Measurements from ENCODE around the gene COPS3. TPM values are rescaled to one million over a fixed set of nuclear protein-coding genes. Genes with fewer than 3 reads are reported as not detected.
A peak's percentile ranks its signal among the peaks of the same experiment; 100 is the strongest.

The COPS3 gene
- total and polyA plus RNA-seq, 9 of the 15 experiments (the other 6 are each of a cell fraction or from before 2014, with no cell fraction given), result 92.4 to 295 (median 167) TPM

DNA sequence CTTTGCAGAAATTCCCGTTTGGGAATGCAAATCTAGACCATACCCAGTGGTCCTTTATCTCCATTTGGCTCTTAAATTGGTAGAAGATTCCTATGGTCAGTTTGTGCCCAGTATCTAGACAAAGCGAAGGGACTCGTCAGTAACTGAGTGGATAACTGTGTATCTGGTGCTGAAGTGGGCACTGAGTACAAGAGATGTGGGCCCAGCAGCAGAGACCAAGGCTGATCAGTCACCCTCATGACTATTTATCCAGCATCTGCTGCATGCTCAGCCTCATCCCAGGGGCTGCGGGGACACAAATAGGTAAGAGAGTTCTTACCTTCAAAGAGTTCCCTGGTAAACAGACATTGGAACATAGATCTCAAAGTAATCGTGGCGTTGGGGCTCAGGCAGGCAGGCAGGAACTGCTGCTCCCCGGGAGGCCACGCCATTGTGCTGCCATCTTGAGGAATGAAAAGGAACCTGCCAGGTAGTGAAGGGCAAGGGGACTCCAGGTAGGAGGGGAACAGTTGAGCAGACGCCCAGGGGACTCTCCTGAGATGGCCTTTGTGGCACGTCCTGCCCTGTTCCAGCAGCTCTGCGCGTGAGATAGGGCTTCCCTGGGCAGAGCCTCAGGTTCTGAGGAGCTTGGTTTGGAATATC, 32.4 kb upstream of the COPS3 start (continued):
- TF ChIP-seq, protein P1, sequence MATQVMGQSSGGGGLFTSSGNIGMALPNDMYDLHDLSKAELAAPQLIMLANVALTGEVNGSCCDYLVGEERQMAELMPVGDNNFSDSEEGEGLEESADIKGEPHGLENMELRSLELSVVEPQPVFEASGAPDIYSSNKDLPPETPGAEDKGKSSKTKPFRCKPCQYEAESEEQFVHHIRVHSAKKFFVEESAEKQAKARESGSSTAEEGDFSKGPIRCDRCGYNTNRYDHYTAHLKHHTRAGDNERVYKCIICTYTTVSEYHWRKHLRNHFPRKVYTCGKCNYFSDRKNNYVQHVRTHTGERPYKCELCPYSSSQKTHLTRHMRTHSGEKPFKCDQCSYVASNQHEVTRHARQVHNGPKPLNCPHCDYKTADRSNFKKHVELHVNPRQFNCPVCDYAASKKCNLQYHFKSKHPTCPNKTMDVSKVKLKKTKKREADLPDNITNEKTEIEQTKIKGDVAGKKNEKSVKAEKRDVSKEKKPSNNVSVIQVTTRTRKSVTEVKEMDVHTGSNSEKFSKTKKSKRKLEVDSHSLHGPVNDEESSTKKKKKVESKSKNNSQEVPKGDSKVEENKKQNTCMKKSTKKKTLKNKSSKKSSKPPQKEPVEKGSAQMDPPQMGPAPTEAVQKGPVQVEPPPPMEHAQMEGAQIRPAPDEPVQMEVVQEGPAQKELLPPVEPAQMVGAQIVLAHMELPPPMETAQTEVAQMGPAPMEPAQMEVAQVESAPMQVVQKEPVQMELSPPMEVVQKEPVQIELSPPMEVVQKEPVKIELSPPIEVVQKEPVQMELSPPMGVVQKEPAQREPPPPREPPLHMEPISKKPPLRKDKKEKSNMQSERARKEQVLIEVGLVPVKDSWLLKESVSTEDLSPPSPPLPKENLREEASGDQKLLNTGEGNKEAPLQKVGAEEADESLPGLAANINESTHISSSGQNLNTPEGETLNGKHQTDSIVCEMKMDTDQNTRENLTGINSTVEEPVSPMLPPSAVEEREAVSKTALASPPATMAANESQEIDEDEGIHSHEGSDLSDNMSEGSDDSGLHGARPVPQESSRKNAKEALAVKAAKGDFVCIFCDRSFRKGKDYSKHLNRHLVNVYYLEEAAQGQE (IDR thresholded peaks at IDR 0.05; ENCODE audit: borderline replicate concordance), result peak; percentile 43; the same call in 1 of the 2 replicates
- TF ChIP-seq, protein P1 (CRISPR knock-in tag; IDR thresholded peaks at IDR 0.05; ENCODE audit: low read depth), result no peak
- peak; percentile 37 to 58 for TF ChIP-seq RAD21 (CRISPR knock-in tag; conservative IDR thresholded peaks at IDR 0.05 in 1 of 2, IDR thresholded peaks at IDR 0.05 in 1 of 2)
- TF ChIP-seq SMC3 (conservative IDR thresholded peaks at IDR 0.05; ENCODE audit: insufficient read depth, low read depth, low read length), result peak; percentile 43; the same call in 1 of the 2 replicates
- TF ChIP-seq, protein P2, sequence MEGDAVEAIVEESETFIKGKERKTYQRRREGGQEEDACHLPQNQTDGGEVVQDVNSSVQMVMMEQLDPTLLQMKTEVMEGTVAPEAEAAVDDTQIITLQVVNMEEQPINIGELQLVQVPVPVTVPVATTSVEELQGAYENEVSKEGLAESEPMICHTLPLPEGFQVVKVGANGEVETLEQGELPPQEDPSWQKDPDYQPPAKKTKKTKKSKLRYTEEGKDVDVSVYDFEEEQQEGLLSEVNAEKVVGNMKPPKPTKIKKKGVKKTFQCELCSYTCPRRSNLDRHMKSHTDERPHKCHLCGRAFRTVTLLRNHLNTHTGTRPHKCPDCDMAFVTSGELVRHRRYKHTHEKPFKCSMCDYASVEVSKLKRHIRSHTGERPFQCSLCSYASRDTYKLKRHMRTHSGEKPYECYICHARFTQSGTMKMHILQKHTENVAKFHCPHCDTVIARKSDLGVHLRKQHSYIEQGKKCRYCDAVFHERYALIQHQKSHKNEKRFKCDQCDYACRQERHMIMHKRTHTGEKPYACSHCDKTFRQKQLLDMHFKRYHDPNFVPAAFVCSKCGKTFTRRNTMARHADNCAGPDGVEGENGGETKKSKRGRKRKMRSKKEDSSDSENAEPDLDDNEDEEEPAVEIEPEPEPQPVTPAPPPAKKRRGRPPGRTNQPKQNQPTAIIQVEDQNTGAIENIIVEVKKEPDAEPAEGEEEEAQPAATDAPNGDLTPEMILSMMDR (IDR thresholded peaks at IDR 0.05 in 2 of 3, conservative IDR thresholded peaks at IDR 0.05 in 1 of 3; ENCODE audit: insufficient read depth in 2 of 3, low read depth in 1 of 3, low read length in 3 of 3), result peak; percentile 57 to 68 (median 62)
- no peak for TF ChIP-seq ZNF12 (CRISPR knock-in tag; IDR thresholded peaks at IDR 0.05)
- no peak for TF ChIP-seq ZNF785 (CRISPR knock-in tag; IDR thresholded peaks at IDR 0.05)
- no peak for TF ChIP-seq GATAD2A (IDR thresholded peaks at IDR 0.05)
- TF ChIP-seq NONO (IDR thresholded peaks at IDR 0.05; ENCODE audit: low read depth in 2 of 2, low read length in 1 of 2), result no peak
- TF ChIP-seq JUN (IDR thresholded peaks at IDR 0.05; ENCODE audit: borderline replicate concordance, low read depth, low read length), result no peak
- no peak for TF ChIP-seq JUN (CRISPR knock-in tag; IDR thresholded peaks at IDR 0.05; ENCODE audit: borderline replicate concordance)
- TF ChIP-seq GATA2 (CRISPR knock-in tag; IDR thresholded peaks at IDR 0.05), result no peak
- TF ChIP-seq HDGF (IDR thresholded peaks at IDR 0.05), result no peak
- TF ChIP-seq MCM7 (IDR thresholded peaks at IDR 0.05), result no peak
- no peak for TF ChIP-seq ATF1 (CRISPR knock-in tag; IDR thresholded peaks at IDR 0.05)
- TF ChIP-seq ATF1 (tag; IDR thresholded peaks at IDR 0.05), result no peak
- TF ChIP-seq ZNF584 (CRISPR knock-in tag; IDR thresholded peaks at IDR 0.05; ENCODE audit: low read depth), result no peak
- no peak for TF ChIP-seq SPI1 (IDR thresholded peaks at IDR 0.05; ENCODE audit: borderline replicate concordance, low read depth, low read length)
- TF ChIP-seq ZNF408 (CRISPR knock-in tag; IDR thresholded peaks at IDR 0.05; ENCODE audit: low read depth), result no peak
- no peak for TF ChIP-seq TAF7 (tag; IDR thresholded peaks at IDR 0.05)
- TF ChIP-seq NR3C1 (CRISPR knock-in tag; IDR thresholded peaks at IDR 0.05), result no peak

All from K562 (cell line).